ENCODE measurements around the gene REPS2.

REPS2 gene

GRCh38 chrX:17007134-17007768 is 60.8 kb downstream of the REPS2 start:
- no peak for DNase-seq

GRCh38 chrX:17009856-17010625 is 63.6 kb downstream of the REPS2 start:
- no peak for DNase-seq

GRCh38 chrX:17012465-17012864 is 66.0 kb downstream of the REPS2 start:
- no peak for DNase-seq

GRCh38 chrX:17014216-17014615 is 67.8 kb downstream of the REPS2 start:
- no peak for DNase-seq

GRCh38 chrX:17017134-17017533 is 70.7 kb downstream of the REPS2 start:
- DNase-seq = no peak

GRCh38 chrX:17020356-17020755 is 73.9 kb downstream of the REPS2 start:
- DNase-seq = no peak

GRCh38 chrX:17020851-17021821 is 74.7 kb downstream of the REPS2 start:
- DNase-seq = no peak

- DNase-seq = no peak
Observed at GRCh38 chrX:17021851-17022604, 75.6 kb downstream of the REPS2 start.

- no peak for DNase-seq
Observed at GRCh38 chrX:17023661-17024060, 77.2 kb downstream of the REPS2 start.

- no peak for DNase-seq
Observed at GRCh38 chrX:17024886-17025285, 78.4 kb downstream of the REPS2 start.

GRCh38 chrX:17025621-17026302 is 79.3 kb downstream of the REPS2 start:
- DNase-seq = no peak

GRCh38 chrX:17027931-17028330 is 81.5 kb downstream of the REPS2 start:
- DNase-seq = no peak

GRCh38 chrX:17028356-17028755 is 81.9 kb downstream of the REPS2 start:
- DNase-seq = no peak

GRCh38 chrX:17030092-17030491 is 83.6 kb downstream of the REPS2 start:
- no peak for DNase-seq

- DNase-seq = no peak
Observed at GRCh38 chrX:17030580-17031270, 84.3 kb downstream of the REPS2 start.

- DNase-seq = no peak
Observed at GRCh38 chrX:17031827-17032226, 85.4 kb downstream of the REPS2 start.

GRCh38 chrX:17032351-17032750 is 85.9 kb downstream of the REPS2 start:
- DNase-seq = no peak

GRCh38 chrX:17033225-17033624 is 86.8 kb downstream of the REPS2 start:
- no peak for DNase-seq

GRCh38 chrX:17035111-17035510 is 88.7 kb downstream of the REPS2 start:
- DNase-seq = no peak

GRCh38 chrX:17036171-17036961 is 89.9 kb downstream of the REPS2 start:
- DNase-seq = no peak

GRCh38 chrX:17038277-17038676 is 91.8 kb downstream of the REPS2 start:
- no peak for DNase-seq

Data from amniotic stem cell (primary cell).